GM21717 (cell line): ENCODE results near the gene OR2L5.

Experiments
- ATAC-seq: cut with Tn5 transposase; IDR thresholded peaks from one replicate; pipeline ENCODE4 v1.9.1; 2021; ENCODE audit warnings: mild to moderate bottlenecking, moderate library complexity; ENCODE audit not compliant: unreplicated experiment

The OR2L5 gene, protein sequence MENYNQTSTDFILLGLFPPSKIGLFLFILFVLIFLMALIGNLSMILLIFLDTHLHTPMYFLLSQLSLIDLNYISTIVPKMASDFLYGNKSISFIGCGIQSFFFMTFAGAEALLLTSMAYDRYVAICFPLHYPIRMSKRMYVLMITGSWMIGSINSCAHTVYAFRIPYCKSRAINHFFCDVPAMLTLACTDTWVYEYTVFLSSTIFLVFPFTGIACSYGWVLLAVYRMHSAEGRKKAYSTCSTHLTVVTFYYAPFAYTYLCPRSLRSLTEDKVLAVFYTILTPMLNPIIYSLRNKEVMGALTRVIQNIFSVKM

DNA sequence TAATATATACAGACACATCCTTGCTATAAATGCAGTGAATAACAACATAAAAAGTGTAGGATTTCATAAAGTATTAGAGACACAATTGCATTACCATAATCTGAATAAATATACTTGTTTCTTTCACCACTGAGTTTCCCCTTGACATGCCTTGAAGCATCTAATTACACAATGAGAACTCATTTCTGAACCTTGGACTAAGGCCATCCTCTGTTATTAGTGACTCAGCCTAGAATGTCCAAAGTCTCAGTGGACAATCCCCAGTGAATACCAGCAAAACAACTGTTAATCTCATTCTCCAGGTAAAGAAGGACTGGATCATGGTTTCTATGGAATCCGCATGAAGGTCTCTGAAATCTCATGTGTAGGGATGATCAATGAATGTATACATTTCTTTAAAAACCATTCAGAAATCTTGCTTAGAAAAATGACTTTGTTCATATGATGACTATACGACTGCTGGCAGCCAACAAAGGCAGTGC, at the start of gene OR2L5:
TSS of gene OR2L5 (plus strand) at position 432 of the 482 bp plus-strand sequence. CDS start 8,288 bp downstream, outside the sequence.
- ATAC-seq, result no peak

DNA sequence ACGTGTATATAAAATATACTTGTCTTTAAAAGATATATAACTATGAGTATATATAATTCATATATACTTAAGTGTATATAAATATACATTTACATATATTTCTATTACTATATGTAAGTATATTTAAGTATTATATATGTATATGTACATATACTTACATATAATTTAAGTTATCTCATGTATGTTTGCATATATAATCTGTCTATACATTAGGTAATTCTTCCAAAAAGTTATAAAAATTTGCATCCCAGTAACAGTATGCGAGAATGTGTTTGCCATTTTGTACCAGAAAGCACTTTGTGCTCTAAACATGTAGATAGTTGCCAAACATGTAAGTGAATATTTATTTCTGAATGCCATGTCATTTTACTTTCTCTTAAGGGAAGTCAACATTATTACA, 48.5 kb upstream of the OR2L5 start, which contains the start of gene OR2AK2:
TSS of gene OR2AK2 (plus strand) at position 301 of the 400 bp plus-strand sequence. CDS start 144 bp downstream, outside the sequence.
- ATAC-seq, result no peak

DNA sequence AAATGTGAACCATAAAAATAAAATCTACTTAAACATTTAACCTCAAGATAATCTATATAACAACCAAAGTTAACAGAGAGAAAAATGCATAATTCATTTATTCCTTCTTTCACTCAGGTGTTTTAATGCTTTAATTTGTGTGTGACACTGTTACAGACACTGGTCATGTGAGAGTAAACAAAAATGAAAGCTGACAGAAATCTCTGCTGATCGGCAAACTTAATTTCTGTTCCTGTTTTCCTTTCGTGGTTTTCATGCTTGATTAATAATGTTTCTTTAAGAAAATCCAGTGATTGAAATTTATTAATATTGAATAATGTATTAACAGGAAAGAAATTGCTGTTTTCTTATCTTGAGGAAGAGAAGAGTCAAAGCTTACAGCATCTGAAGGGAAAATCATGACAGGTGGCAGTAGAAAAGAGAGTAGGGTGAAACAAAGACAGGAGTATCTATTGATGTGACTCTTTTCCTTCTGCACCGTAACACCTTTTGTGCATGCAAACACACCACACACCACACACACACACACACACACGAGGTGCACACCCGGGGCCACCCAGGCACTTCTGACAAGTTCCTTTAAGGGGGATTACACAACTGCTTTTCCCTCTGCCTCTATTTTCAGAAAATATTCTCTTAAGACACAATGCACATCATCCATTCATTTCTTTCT, 46.8 kb upstream of the OR2L5 start:
- peak; percentile 94 for ATAC-seq

GRCh38 chr1:247992986-247993385, 20.5 kb upstream of the OR2L5 start:
- no peak for ATAC-seq

DNA sequence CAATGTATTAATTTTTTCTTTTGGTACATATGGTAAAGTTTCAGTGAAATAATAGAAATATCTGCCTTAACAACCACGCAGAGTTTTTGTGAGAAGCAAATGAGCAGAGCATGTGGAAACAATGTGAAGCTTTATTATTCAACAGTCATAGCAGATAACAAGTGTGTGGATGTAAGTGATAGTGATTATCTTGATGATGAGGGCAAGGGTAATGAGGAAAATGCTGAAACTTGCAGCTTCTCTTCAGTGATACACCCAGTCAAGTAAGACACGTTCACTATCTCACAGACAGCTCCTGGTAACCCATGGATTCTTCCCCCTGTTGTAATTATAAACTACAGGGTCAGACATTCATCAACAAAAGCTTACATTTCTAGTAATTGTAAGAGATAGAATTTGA, 14.6 kb upstream of the OR2L5 start:
- ATAC-seq, result no peak

DNA sequence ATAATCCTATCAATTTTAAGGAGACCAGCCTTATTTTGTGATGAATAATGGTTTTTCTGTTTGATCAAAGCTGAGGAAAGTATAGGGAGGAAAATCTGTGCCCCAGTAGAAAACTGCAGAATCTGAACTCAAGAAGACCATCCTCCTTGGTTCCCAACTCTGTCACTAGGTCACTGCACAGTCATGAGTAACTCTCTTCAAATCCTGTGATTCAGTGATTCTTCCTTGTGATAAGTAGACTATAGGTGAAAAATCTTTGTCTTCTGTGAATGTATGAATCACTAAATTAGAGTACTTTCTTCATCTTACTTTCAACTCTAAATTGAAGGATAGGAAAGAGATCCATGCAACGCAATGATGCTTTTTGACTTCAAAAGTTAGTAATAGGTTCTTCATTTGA, 13.3 kb upstream of the OR2L5 start:
- ATAC-seq, result no peak

DNA sequence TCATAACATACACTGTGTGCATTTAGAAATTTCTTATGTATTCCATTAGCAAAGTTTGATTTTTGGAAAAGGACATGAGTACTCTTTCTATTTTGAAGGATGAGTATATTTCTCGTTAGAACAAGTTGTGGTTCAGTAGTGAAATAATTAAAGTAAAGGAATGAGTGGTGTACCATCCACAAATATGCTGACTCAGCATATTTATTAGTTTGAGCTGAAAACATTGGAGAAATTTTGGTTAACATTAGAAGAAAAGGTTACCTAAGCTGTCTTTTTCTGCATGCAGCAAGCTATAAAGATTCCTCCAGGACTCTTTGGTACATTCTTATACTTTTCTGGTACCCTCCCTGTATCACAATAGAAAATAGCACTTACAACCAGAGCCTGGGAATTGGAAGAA, 5.7 kb upstream of the OR2L5 start:
- ATAC-seq, result no peak

GRCh38 chr1:248009681-248010080, 3.8 kb upstream of the OR2L5 start:
- no peak for ATAC-seq

DNA sequence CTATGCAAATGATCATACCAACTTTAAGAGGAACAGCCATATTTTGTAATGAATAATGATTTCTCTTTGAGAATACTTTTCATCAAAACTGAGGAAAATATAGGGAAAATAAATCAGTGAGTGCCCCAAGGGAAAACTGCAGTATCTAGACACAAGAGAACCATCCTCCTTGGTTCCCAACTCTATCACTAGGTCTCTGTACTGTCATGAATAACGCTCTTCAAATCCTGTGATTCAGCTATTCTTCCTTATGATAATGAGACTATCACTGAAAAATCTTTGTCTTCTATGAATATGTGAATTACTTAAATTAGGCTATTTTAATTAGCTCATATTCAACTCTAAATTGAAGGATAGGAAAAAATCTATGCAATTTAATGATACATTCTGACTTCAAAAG, 2.3 kb downstream of the OR2L5 start:
- ATAC-seq, result no peak

GRCh38 chr1:248029770-248030169, 16.3 kb downstream of the OR2L5 start, which contains the start of gene OR2L2:
TSS of gene OR2L2 (plus strand) at chr1:248030070. CDS start at chr1:248038268, 8,198 bp downstream.
- ATAC-seq, result no peak

- ATAC-seq, result peak; percentile 78
These were observed 31.7 kb downstream of the OR2L5 start for GRCh38 chr1:248045209-248045608.

DNA sequence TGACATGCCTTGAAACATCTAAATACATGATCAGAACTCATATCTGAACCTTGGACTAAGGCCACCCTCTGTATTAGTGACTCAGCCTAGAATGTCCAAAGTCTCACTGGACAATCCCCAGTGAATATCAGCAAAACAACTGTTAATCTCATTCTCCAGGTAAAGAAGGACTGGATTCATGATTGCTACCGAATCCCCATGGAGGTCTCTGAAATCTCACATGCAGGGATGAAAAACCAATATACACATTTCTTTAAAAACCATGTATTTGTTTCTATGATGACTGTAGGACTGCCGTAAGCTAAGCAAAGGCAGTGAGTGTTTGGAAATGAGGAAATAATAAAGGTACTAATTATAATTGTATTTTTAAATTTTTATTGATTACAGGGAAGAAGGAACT, 33.1 kb downstream of the OR2L5 start, which contains the start of gene OR2L3:
TSS of gene OR2L3 (plus strand) at position 301 of the 400 bp plus-strand sequence. CDS start 13,846 bp downstream, outside the sequence.
- ATAC-seq, result no peak

DNA sequence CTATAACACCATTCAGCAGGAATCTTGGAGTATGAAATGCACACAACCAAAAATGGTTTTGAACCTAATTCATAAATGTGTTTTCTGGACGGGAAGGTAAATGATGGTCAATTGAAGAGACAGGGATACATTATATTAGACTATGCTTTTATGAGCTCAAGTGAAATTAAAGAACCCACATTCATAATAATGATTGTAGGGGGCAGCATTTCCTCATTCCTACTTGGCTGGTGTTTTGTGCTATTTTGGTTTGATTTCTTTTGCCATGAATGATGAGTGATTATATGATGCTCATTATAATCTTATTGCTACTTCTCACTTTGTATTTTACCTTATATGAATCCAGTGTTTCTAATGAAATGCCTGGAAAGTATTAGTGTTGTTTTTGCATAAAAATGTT, 33.5 kb downstream of the OR2L5 start:
- no peak for ATAC-seq

- no peak for ATAC-seq
These were observed 41.2 kb downstream of the OR2L5 start for GRCh38 chr1:248054671-248055070.

- ATAC-seq, result no peak
These were observed 41.8 kb downstream of the OR2L5 start for GRCh38 chr1:248055261-248055660.

- no peak for ATAC-seq
These were observed 51.6 kb downstream of the OR2L5 start for GRCh38 chr1:248065071-248065470.

GRCh38 chr1:248065604-248066003, 52.1 kb downstream of the OR2L5 start:
- ATAC-seq, result no peak
